HG03575 (cell line): Measurements from ENCODE around the gene SPN.
"Not testable (repeated sequence)": the region's sequence is repeated elsewhere in the genome, so short reads cannot be mapped to it uniquely, and the experiment has no call there.

ENCODE experiments used
- ATAC-seq: cut with Tn5 transposase; IDR thresholded peaks from one replicate; pipeline ENCODE4 v1.9.1; 2021; ENCODE audit not compliant: unreplicated experiment, insufficient number of reproducible peaks, low FRiP score; ENCODE audit errors: extremely low read depth

The SPN gene

GRCh38 chr16:29663016-29663806 is at the start of gene SPN:
SPN (plus strand) TSS chr16:29663247; CDS start chr16:29663729, 482 bp downstream.
- ATAC-seq = no peak

GRCh38 chr16:29613307-29614057 is 49.6 kb upstream of the SPN start:
- ATAC-seq = not testable (repeated sequence)

GRCh38 chr16:29614691-29615314 is 48.2 kb upstream of the SPN start:
- not testable (repeated sequence) for ATAC-seq

- not testable (repeated sequence) for ATAC-seq
These were observed 46.9 kb upstream of the SPN start for GRCh38 chr16:29616127-29616526.

- ATAC-seq = not testable (repeated sequence)
These were observed 42.5 kb upstream of the SPN start for GRCh38 chr16:29620591-29620990.

GRCh38 chr16:29622738-29623137 is 40.3 kb upstream of the SPN start:
- not testable (repeated sequence) for ATAC-seq

- ATAC-seq = not testable (repeated sequence)
These were observed 39.8 kb upstream of the SPN start for GRCh38 chr16:29623253-29623652.

- not testable (repeated sequence) for ATAC-seq
These were observed 37.9 kb upstream of the SPN start for GRCh38 chr16:29625114-29625513.

GRCh38 chr16:29626778-29627331 is 36.2 kb upstream of the SPN start:
- not testable (repeated sequence) for ATAC-seq

GRCh38 chr16:29627661-29628075 is 35.4 kb upstream of the SPN start:
- not testable (repeated sequence) for ATAC-seq

- ATAC-seq = not testable (repeated sequence)
These were observed 34.3 kb upstream of the SPN start for GRCh38 chr16:29628707-29629106.

- ATAC-seq = not testable (repeated sequence)
These were observed 33.7 kb upstream of the SPN start for GRCh38 chr16:29629318-29629717.

GRCh38 chr16:29631658-29632057 is 31.4 kb upstream of the SPN start:
- not testable (repeated sequence) for ATAC-seq

GRCh38 chr16:29635902-29636301 is 27.1 kb upstream of the SPN start:
- not testable (repeated sequence) for ATAC-seq

GRCh38 chr16:29636368-29636767 is 26.7 kb upstream of the SPN start:
- not testable (repeated sequence) for ATAC-seq

- not testable (repeated sequence) for ATAC-seq
These were observed 24.3 kb upstream of the SPN start for GRCh38 chr16:29638751-29639150.

GRCh38 chr16:29641561-29641960 is 21.5 kb upstream of the SPN start:
- no peak for ATAC-seq

GRCh38 chr16:29643596-29643995 is 19.5 kb upstream of the SPN start:
- ATAC-seq = no peak

GRCh38 chr16:29644338-29644857 is 18.6 kb upstream of the SPN start:
- ATAC-seq = peak; percentile 52
